H9 (cell line): Measurements from ENCODE around the gene SOX8. TPM values are rescaled to one million over a fixed set of nuclear protein-coding genes. Genes with fewer than 3 reads are reported as not detected.
"Not testable (repeated sequence)": the region's sequence is repeated elsewhere in the genome, so short reads cannot be mapped to it uniquely, and the experiment has no call there.

Experiments used
- DNase-seq: peaks from one replicate; pipeline ENCODE4 v3.0.0-alpha.2; 2017
- H2AFZ ChIP-seq: one replicate; pipeline ENCODE4 v1.6.1; 2013; ENCODE audit warnings: mild to moderate bottlenecking, low read length, control low read depth, moderate library complexity
- H2AK5ac ChIP-seq: 2 replicates; pipeline ENCODE4 v1.6.1; 2013; ENCODE audit warnings: low read length, control low read depth, mixed read lengths; ENCODE audit not compliant: insufficient read length
- H2BK120ac ChIP-seq: one replicate; pipeline ENCODE4 v1.6.1; 2013; ENCODE audit warnings: low read depth, mild to moderate bottlenecking, low read length, control low read depth, inconsistent platforms; ENCODE audit not compliant: poor library complexity, severe bottlenecking
- H2BK12ac ChIP-seq: 2 replicates; pipeline ENCODE4 v1.6.1; 2013; ENCODE audit warnings: low read length, control low read depth, mixed read lengths, low read depth; ENCODE audit not compliant: insufficient read length
- H2BK15ac ChIP-seq: 2 replicates; pipeline ENCODE4 v1.6.1; 2013; ENCODE audit warnings: low read depth, low read length, control low read depth
- H2BK20ac ChIP-seq: one replicate; pipeline ENCODE4 v1.6.1; 2013; ENCODE audit warnings: low read depth, mild to moderate bottlenecking, low read length, control low read depth, inconsistent platforms; ENCODE audit not compliant: poor library complexity, severe bottlenecking
- H2BK5ac ChIP-seq: 2 replicates; pipeline ENCODE4 v1.6.1; 2013; ENCODE audit warnings: low read length, control low read depth, mixed read lengths; ENCODE audit not compliant: insufficient read length
- H3K14ac ChIP-seq: 2 replicates; pipeline ENCODE4 v1.6.1; 2013; ENCODE audit warnings: low read length, control low read depth; ENCODE audit not compliant: insufficient read depth
- H3K18ac ChIP-seq: 2 replicates; pipeline ENCODE4 v1.6.1; 2013; ENCODE audit warnings: low read depth, mild to moderate bottlenecking, mixed read lengths, low read length, control low read depth; ENCODE audit not compliant: insufficient read length
- H3K23ac ChIP-seq: 2 replicates; pipeline ENCODE4 v1.6.1; 2013; ENCODE audit warnings: low read length, control low read depth, mixed read lengths, low read depth; ENCODE audit not compliant: insufficient read length
- H3K23me2 ChIP-seq: 2 replicates; pipeline ENCODE4 v1.6.1; 2013; ENCODE audit warnings: low read depth, mild to moderate bottlenecking, mixed read lengths, low read length, control low read depth; ENCODE audit not compliant: insufficient read length, poor library complexity, severe bottlenecking
- H3K27ac ChIP-seq: 2 replicates; pipeline ENCODE4 v1.5.1; 2013; ENCODE audit warnings: low read length, control low read depth, mixed read lengths, low read depth; ENCODE audit not compliant: insufficient read length
- H3K27me3 ChIP-seq: 2 replicates; pipeline ENCODE4 v1.6.1; 2013; ENCODE audit warnings: low read length, control low read depth, inconsistent platforms; ENCODE audit not compliant: insufficient read depth
- H3K4ac ChIP-seq: 2 replicates; pipeline ENCODE4 v1.6.1; 2013; ENCODE audit warnings: low read depth, mild to moderate bottlenecking, control low read depth, inconsistent platforms, low read length, moderate library complexity
- H3K4me1 ChIP-seq: 2 replicates; pipeline ENCODE4 v1.6.1; 2013; ENCODE audit warnings: low read length, control low read depth, inconsistent platforms; ENCODE audit not compliant: insufficient read depth
- H3K4me2 ChIP-seq: 2 replicates; pipeline ENCODE4 v1.6.1; 2013; ENCODE audit warnings: low read length, control low read depth, mixed read lengths; ENCODE audit not compliant: insufficient read length, insufficient read depth
- H3K56ac ChIP-seq: 2 replicates; pipeline ENCODE4 v1.6.1; 2013; ENCODE audit warnings: low read depth, mild to moderate bottlenecking, mixed read lengths, low read length, control low read depth; ENCODE audit not compliant: insufficient read length
- H3K79me1 ChIP-seq: 2 replicates; pipeline ENCODE4 v1.6.1; 2013; ENCODE audit warnings: low read depth, mild to moderate bottlenecking, moderate library complexity, low read length, control low read depth, inconsistent platforms; ENCODE audit not compliant: insufficient read depth, poor library complexity, severe bottlenecking
- H3K79me2 ChIP-seq: 2 replicates; pipeline ENCODE4 v1.6.1; 2013; ENCODE audit warnings: low read length, control low read depth, inconsistent platforms; ENCODE audit not compliant: insufficient read depth
- H3K9ac ChIP-seq: 2 replicates; pipeline ENCODE4 v1.6.1; 2013; ENCODE audit warnings: low read length, control low read depth, mixed read lengths; ENCODE audit not compliant: insufficient read length; ENCODE audit errors: extremely low read depth
- H3K9me3 ChIP-seq: one replicate; pipeline ENCODE4 v1.6.1; 2013; ENCODE audit warnings: low read depth, low read length, inconsistent platforms; ENCODE audit not compliant: control insufficient read depth
- H3T11ph ChIP-seq: one replicate; pipeline ENCODE4 v1.6.1; 2013; ENCODE audit warnings: mild to moderate bottlenecking, low read length, control low read depth, inconsistent platforms
- H4K20me1 ChIP-seq: one replicate; pipeline ENCODE4 v1.6.1; 2013; ENCODE audit not compliant: control insufficient read depth, insufficient read length, insufficient read depth
- H4K5ac ChIP-seq: 2 replicates; pipeline ENCODE4 v1.6.1; 2013; ENCODE audit warnings: low read depth, mild to moderate bottlenecking, mixed read lengths, low read length, control low read depth; ENCODE audit not compliant: insufficient read length
- H4K8ac ChIP-seq: replicated peaks from 2 replicates; pipeline ENCODE4 v1.6.1; 2013; ENCODE audit warnings: low read length, control low read depth, mixed read lengths, low read depth; ENCODE audit not compliant: insufficient read length
- H4K91ac ChIP-seq: 2 replicates; pipeline ENCODE4 v1.6.1; 2013; ENCODE audit warnings: low read depth, mild to moderate bottlenecking, moderate library complexity, mixed read lengths, low read length, control low read depth; ENCODE audit not compliant: insufficient read length
- H3K27ac Mint-ChIP-seq, 3 experiments: 2 replicates in 2 of 3; 3 replicates in 1 of 3; pipeline ENCODE4 v1.8.0; 2020 to 2021; ENCODE audit warnings: mixed read lengths in 3 of 3, mild to moderate bottlenecking in 1 of 3, moderate library complexity in 1 of 3
- H3K27me3 Mint-ChIP-seq: 2 replicates; pipeline ENCODE4 v1.8.0; 2021; ENCODE audit warnings: low read depth, mild to moderate bottlenecking, moderate library complexity, mixed read lengths
- H3K36me3 Mint-ChIP-seq, 3 experiments: 2 replicates in 2 of 3; 3 replicates in 1 of 3; pipeline ENCODE4 v1.8.0; 2020 to 2021; ENCODE audit warnings: low read depth in 3 of 3, mixed read lengths in 3 of 3; ENCODE audit not compliant: insufficient read depth in 1 of 3
- H3K4me1 Mint-ChIP-seq, 2 experiments: 2 replicates each; pipeline ENCODE4 v1.8.0; 2020; ENCODE audit warnings: mixed read lengths in 2 of 2
- H3K4me3 Mint-ChIP-seq, 2 experiments: 2 replicates in 1 of 2; 3 replicates in 1 of 2; pipeline ENCODE4 v1.8.0; 2020 to 2021; ENCODE audit warnings: mild to moderate bottlenecking in 2 of 2, mixed read lengths in 2 of 2, moderate library complexity in 1 of 2
- H3K9me3 Mint-ChIP-seq, 2 experiments: 2 replicates in 1 of 2; 3 replicates in 1 of 2; pipeline ENCODE4 v1.8.0; 2020; ENCODE audit warnings: mild to moderate bottlenecking in 2 of 2, mixed read lengths in 2 of 2, moderate library complexity in 1 of 2
- CTCF ChIP-seq: fragments of 200-600 bp; sonication (generic); conservative IDR thresholded peaks from 3 replicates; pipeline ENCODE4 v1.8.0; 2021; ENCODE audit warnings: antibody characterized with exemption, mild to moderate bottlenecking
- WGBS: extraction: QIAGEN DNeasy Blood & Tissue Kit; methylation state at CpG from one replicate; pipeline ENCODE4 v1.1.7; 2013; ENCODE audit warnings: missing lambda C conversion rate, low lambda C conversion rate, mixed read lengths; ENCODE audit not compliant: insufficient read length; ENCODE audit errors: extremely low coverage; 5-methylcytosine and 5-hydroxymethylcytosine counted together
- total RNA-seq: library from RNA; stranded (reverse); gene quantifications from 2 replicates; pipeline ENCODE4 v1.2.1, GENCODE V29; 2021

SOX8 gene
- total RNA-seq, 1 experiment from 2014 or later = 8.9 TPM

- H3K4me2 ChIP-seq = no peak overlapping the region
These were observed 34.2 kb upstream of the SOX8 start for GRCh38 chr16:947255-947921.

GRCh38 chr16:947922-948303 lies 33.7 kb upstream of the SOX8 start:
- not testable (repeated sequence) for H3K23me2 ChIP-seq, H4K5ac ChIP-seq, H4K91ac ChIP-seq, H3T11ph ChIP-seq, H4K20me1 ChIP-seq, H2BK12ac ChIP-seq, H3K9me3 Mint-ChIP-seq, H3K4me2 ChIP-seq, H2AFZ ChIP-seq, H3K4ac ChIP-seq, H2AK5ac ChIP-seq, H2BK120ac ChIP-seq, H3K27ac Mint-ChIP-seq, H2BK5ac ChIP-seq, H3K18ac ChIP-seq, DNase-seq, H3K79me2 ChIP-seq, H3K9me3 ChIP-seq, H3K9ac ChIP-seq, H3K23ac ChIP-seq, H3K14ac ChIP-seq, H3K4me1 Mint-ChIP-seq, H3K79me1 ChIP-seq, H3K56ac ChIP-seq, H3K27ac ChIP-seq, H2BK15ac ChIP-seq, H2BK20ac ChIP-seq, H4K8ac ChIP-seq, H3K4me1 ChIP-seq, H3K27me3 Mint-ChIP-seq, H3K4me3 Mint-ChIP-seq, H3K27me3 ChIP-seq
- no CpG with 5 or more reads among the region's 17 CpGs for WGBS
- peaks cover 5 to 11% (median 5%) of the 10 kb centered on the region in 3 experiments; a peak in 4 of 7 replicates for H3K36me3 Mint-ChIP-seq

More at GRCh38 chr16:947255-947921, 34.2 kb upstream of the SOX8 start:
- Histone ChIP-seq H3K14ac (no peak overlapping the region), H3K9ac (no peak overlapping the region), H3K27me3 (no peaks in the 10 kb centered on the region), H3K23ac (no peak overlapping the region), H3K27ac (no peak overlapping the region), H2BK120ac (no peak overlapping the region), H2BK15ac (no peak overlapping the region), H2BK5ac (no peak overlapping the region), H3T11ph (no peak overlapping the region), H3K79me1 (no peaks in the 10 kb centered on the region), H3K56ac (no peak overlapping the region), H4K20me1 (no peaks in the 10 kb centered on the region), H3K4ac (no peak overlapping the region), H3K18ac (no peak overlapping the region), H2AFZ (no peak overlapping the region), H4K8ac (no peak overlapping the region), H4K91ac (no peak overlapping the region), H3K79me2 (no peaks in the 10 kb centered on the region), H3K4me1 (no peaks in the 10 kb centered on the region), H3K23me2 (no peaks in the 10 kb centered on the region), H3K9me3 (no peaks in the 10 kb centered on the region), H2BK12ac (no peak overlapping the region), H2AK5ac (no peak overlapping the region), H2BK20ac (no peak overlapping the region), H4K5ac (no peak overlapping the region)
- no peak for DNase-seq
- no peaks in the 10 kb centered on the region for H3K27me3 Mint-ChIP-seq
- H3K4me1 Mint-ChIP-seq = no peaks in the 10 kb centered on the region
- TF ChIP-seq CTCF = no peak
- H3K36me3 Mint-ChIP-seq = peaks cover 8 to 12% (median 10%) of the 10 kb centered on the region in 3 experiments; a peak in 5 of 7 replicates
- H3K9me3 Mint-ChIP-seq = peaks cover 9 to 11% of the 10 kb centered on the region in 2 experiments
- no peak overlapping the region; a peak in 1 of 7 replicates for H3K27ac Mint-ChIP-seq
- no CpG with 5 or more reads among the region's 21 CpGs for WGBS
- H3K4me3 Mint-ChIP-seq = no peak overlapping the region; a peak in 1 of 5 replicates
